Superior temporal gyrus (tissue), 1 donor: ENCODE data around the gene SKP2.

Source experiments
- DNase-seq: peaks from one replicate; pipeline ENCODE4 v3.0.0-alpha.2; 2016; ENCODE audit errors: extremely low spot score

SKP2 gene

GRCh38 chr5:36199620-36200019 lies 47.7 kb downstream of the SKP2 start:
- DNase-seq, result no peak

DNA sequence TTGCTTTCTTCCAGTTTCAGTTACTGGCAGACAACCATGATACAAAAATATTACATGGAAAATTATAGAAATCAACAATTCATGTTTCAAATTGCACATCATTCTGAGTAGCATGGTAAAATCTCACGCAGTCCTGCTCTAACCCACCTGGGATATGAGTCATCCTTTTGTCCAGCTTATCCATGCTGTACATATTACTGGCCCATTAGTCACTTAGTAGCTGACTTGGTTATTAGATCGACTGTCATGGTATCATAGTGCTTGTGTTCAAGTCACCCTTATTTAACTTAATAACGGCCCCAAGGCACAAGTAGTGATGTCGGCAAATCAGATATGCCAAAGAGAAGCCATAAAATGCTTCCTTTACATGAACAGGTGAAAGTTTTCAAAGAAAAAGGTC lies 48.6 kb downstream of the SKP2 start:
- DNase-seq, result no peak

GRCh38 chr5:36202521-36202961 lies 50.6 kb downstream of the SKP2 start:
- no peak for DNase-seq

GRCh38 chr5:36205329-36205728 lies 53.4 kb downstream of the SKP2 start:
- DNase-seq, result no peak

GRCh38 chr5:36206913-36207312 lies 55.0 kb downstream of the SKP2 start:
- no peak for DNase-seq

- no peak for DNase-seq
Observed at GRCh38 chr5:36208786-36209185, 56.9 kb downstream of the SKP2 start.

GRCh38 chr5:36209664-36210063 lies 57.8 kb downstream of the SKP2 start:
- DNase-seq, result no peak

- no peak for DNase-seq
Observed at GRCh38 chr5:36214436-36214835, 62.5 kb downstream of the SKP2 start.

- no peak for DNase-seq
Observed at GRCh38 chr5:36215910-36216309, 64.0 kb downstream of the SKP2 start.

GRCh38 chr5:36217567-36217966 lies 65.7 kb downstream of the SKP2 start:
- no peak for DNase-seq

- no peak for DNase-seq
Observed at GRCh38 chr5:36217988-36218387, 66.1 kb downstream of the SKP2 start.

DNA sequence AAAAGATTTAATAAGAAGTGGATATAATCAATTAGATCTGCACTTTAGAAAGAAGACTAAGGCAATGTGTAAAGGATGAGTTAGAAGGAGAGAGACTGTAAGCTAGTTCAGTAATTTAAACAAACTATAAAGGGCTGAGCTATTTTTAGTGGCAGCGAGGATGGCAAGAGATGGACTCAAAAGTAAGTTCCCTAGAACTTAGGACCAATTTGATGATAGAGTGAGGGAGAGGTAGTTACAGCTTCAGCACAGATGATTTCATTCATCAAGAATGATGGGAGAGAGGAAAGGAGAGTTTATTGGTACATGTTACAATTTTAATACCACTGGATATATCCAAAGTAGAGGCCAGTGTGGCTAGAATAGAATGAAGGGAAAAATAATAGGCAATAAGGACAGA lies 70.7 kb downstream of the SKP2 start:
- DNase-seq, result no peak

DNA sequence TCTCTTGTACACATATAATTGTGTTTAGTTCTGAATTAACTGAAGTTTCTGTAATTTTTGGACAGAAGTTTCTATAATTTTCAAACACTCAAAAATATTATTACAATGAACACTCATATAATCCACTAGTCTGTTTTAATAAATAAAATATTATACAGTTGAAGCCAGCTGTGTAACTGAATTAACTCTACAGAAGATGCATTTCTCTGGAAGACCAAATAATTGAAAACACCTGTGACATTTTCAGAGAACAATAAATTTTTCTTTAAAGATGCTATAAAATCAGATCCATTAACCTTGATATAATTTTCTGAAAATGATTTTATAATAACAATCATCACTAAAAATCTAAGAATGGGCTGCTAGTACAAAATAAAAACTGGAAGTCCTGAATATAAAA lies 75.1 kb downstream of the SKP2 start:
- no peak for DNase-seq

GRCh38 chr5:36228505-36228904 lies 76.6 kb downstream of the SKP2 start:
- no peak for DNase-seq

- DNase-seq, result no peak
Observed at GRCh38 chr5:36230151-36230790, 78.4 kb downstream of the SKP2 start.

DNA sequence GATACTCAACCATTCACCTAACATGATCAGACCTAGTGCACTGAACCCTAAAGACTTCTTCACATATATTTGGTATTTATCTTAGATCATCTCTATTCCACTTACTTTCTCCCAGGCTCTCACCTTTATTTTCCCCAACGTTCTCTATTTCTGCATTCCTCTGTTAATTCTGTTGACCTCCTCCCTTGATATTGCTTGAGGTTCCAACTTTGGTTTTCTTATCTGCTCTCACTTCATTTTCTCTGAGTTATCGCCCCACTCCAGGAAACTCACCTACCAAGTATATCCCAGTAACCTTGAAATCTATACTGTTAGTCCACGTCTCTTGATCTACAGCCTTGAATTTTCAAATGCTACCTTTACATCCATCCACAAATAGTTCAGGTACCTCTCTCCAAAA lies 80.6 kb downstream of the SKP2 start:
- DNase-seq, result no peak
